ENCODE results near the gene KBTBD4.
"Not testable (repeated sequence)": the region's sequence is repeated elsewhere in the genome, so short reads cannot be mapped to it uniquely, and the experiment has no call there.

KBTBD4 gene

DNA sequence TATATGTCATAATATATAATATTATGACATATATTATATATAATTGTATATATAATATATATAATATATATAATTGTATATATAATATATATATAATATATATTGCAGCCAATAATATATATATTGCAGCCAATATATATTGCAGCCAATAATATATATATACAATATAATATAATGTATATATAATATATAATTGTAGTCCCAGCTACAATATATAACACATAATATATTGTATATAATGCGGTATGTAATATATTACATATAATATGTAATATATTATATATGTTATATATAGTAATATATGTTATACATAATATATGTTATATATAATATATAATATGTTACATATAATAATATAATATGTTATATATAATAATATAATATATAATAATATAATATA lies 20.1 kb downstream of the KBTBD4 start:
- Mint-ChIP-seq H3K27me3 (no peaks in the 10 kb centered on the region), H3K36me3 (no peaks in the 10 kb centered on the region), H3K4me3 (no peak overlapping the region), H3K9me3 (no peaks in the 10 kb centered on the region), H3K27ac (no peak overlapping the region), H3K4me1 (peaks cover 7% of the 10 kb centered on the region)
- ATAC-seq (ENCODE audit: low read depth) (no peak), DNase-seq (ENCODE audit: low spot score in 2 of 2) (no peak)

GRCh38 chr11:47557004-47557403 lies 21.8 kb downstream of the KBTBD4 start:
- H3K4me1 Mint-ChIP-seq: peaks cover 11% of the 10 kb centered on the region
- not testable (repeated sequence) for DNase-seq (ENCODE audit: low spot score in 2 of 2); ATAC-seq (ENCODE audit: low read depth); H3K36me3 Mint-ChIP-seq; H3K9me3 Mint-ChIP-seq; H3K27ac Mint-ChIP-seq; H3K27me3 Mint-ChIP-seq; H3K4me3 Mint-ChIP-seq

GRCh38 chr11:47553406-47553743 lies 25.4 kb downstream of the KBTBD4 start:
- Mint-ChIP-seq H3K27me3 (no peaks in the 10 kb centered on the region), H3K4me1 (peaks cover 23% of the 10 kb centered on the region), H3K9me3 (no peaks in the 10 kb centered on the region), H3K4me3 (peak overlapping the region; percentile 99), H3K27ac (peak overlapping the region; percentile 97), H3K36me3 (peaks cover 3% of the 10 kb centered on the region)
- DNase-seq (ENCODE audit: low spot score in 2 of 2) (no peak), ATAC-seq (ENCODE audit: low read depth) (peak; percentile 16)

GRCh38 chr11:47552566-47553405 lies 26.0 kb downstream of the KBTBD4 start, which contains the start of gene CELF1:
TSS of gene CELF1 (minus strand) at chr11:47553132. CDS start at chr11:47499523, 53,609 bp downstream.
- H3K27ac Mint-ChIP-seq: peak within 1 kb of the TSS; percentile 97
- peak; percentile 92 for ATAC-seq (ENCODE audit: low read depth)
- peaks cover 23% of the 10 kb centered on the region for H3K4me1 Mint-ChIP-seq
- no peaks in the 10 kb centered on the region for H3K27me3 Mint-ChIP-seq
- DNase-seq (ENCODE audit: low spot score in 2 of 2): peak; percentile 89 to 90
- H3K9me3 Mint-ChIP-seq: no peaks in the 10 kb centered on the region
- peaks cover 3% of the 10 kb centered on the region for H3K36me3 Mint-ChIP-seq
- H3K4me3 Mint-ChIP-seq: peak within 1 kb of the TSS; percentile 99

- ATAC-seq (ENCODE audit: low read depth) (no peak), DNase-seq (ENCODE audit: low spot score in 2 of 2) (no peak)
- peaks cover 24% of the 10 kb centered on the region for H3K4me1 Mint-ChIP-seq
- peak overlapping the region; percentile 97 for H3K27ac Mint-ChIP-seq
- H3K9me3 Mint-ChIP-seq: no peaks in the 10 kb centered on the region
- H3K27me3 Mint-ChIP-seq: no peaks in the 10 kb centered on the region
- H3K36me3 Mint-ChIP-seq: peaks cover 4% of the 10 kb centered on the region
- peak overlapping the region; percentile 99 for H3K4me3 Mint-ChIP-seq
These were observed 26.7 kb downstream of the KBTBD4 start for GRCh38 chr11:47552056-47552565.

GRCh38 chr11:47551086-47551485 lies 27.7 kb downstream of the KBTBD4 start:
- peaks cover 25% of the 10 kb centered on the region for H3K4me1 Mint-ChIP-seq
- H3K27me3 Mint-ChIP-seq: no peaks in the 10 kb centered on the region
- ATAC-seq (ENCODE audit: low read depth) (no peak), DNase-seq (ENCODE audit: low spot score in 2 of 2) (no peak)
- H3K27ac Mint-ChIP-seq: peak overlapping the region; percentile 97
- H3K36me3 Mint-ChIP-seq: peaks cover 5% of the 10 kb centered on the region
- no peaks in the 10 kb centered on the region for H3K9me3 Mint-ChIP-seq
- H3K4me3 Mint-ChIP-seq: peak overlapping the region; percentile 99

- Mint-ChIP-seq H3K9me3 (no peaks in the 10 kb centered on the region), H3K36me3 (peaks cover 5% of the 10 kb centered on the region), H3K27me3 (no peaks in the 10 kb centered on the region), H3K4me1 (peaks cover 25% of the 10 kb centered on the region), H3K27ac (peak overlapping the region; percentile 97), H3K4me3 (peak overlapping the region; percentile 57)
- no peak for DNase-seq (ENCODE audit: low spot score in 2 of 2)
- ATAC-seq (ENCODE audit: low read depth): peak; percentile 9
These were observed 28.3 kb downstream of the KBTBD4 start for GRCh38 chr11:47550288-47551047.

DNA sequence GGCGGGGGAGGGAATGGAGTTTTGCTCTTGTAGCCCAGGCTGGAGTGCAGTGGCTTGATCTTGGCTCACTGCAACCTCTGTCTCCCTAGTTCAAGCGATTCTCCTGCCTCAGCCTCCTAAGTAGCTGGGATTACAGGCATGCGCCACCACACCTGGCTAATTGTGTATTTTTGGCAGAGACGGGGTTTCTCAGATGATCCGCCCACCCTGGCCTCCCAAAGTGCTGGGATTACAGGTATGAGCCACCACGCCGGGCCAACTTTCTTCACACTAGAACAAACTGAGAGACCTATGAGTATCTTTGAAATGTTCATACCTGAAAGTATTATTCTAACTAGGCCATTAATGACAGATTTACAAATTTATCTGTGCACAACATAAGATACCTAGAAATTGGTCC lies 32.5 kb downstream of the KBTBD4 start:
- not testable (repeated sequence) for H3K4me3 Mint-ChIP-seq; H3K27me3 Mint-ChIP-seq; H3K27ac Mint-ChIP-seq; H3K36me3 Mint-ChIP-seq; ATAC-seq (ENCODE audit: low read depth); H3K9me3 Mint-ChIP-seq; DNase-seq (ENCODE audit: low spot score in 2 of 2)
- H3K4me1 Mint-ChIP-seq: peaks cover 23% of the 10 kb centered on the region

DNA sequence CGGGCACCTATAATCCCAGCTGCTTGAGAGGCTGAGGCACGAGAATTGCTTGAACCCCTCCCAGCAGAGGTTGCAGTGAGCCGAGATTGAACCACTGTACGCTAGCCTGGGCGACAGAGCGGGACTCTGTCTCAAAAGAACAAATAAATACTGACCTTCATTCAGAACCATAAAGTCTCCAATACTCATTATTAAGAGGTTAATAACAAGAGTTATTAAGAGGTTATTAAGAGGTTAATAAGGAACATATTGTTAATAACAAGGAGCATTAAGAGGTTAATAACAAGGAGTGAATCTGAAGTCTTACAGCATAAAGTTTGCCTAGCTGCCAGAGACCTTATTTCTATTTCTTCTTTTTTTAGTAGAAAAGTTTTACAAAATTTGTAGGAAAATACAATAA lies 33.5 kb downstream of the KBTBD4 start:
- peaks cover 28% of the 10 kb centered on the region for H3K4me1 Mint-ChIP-seq
- H3K4me3 Mint-ChIP-seq: no peak overlapping the region
- H3K27me3 Mint-ChIP-seq: no peaks in the 10 kb centered on the region
- peaks cover 7% of the 10 kb centered on the region for H3K36me3 Mint-ChIP-seq
- ATAC-seq (ENCODE audit: low read depth) (no peak), DNase-seq (ENCODE audit: low spot score in 2 of 2) (no peak)
- no peak overlapping the region for H3K27ac Mint-ChIP-seq
- no peaks in the 10 kb centered on the region for H3K9me3 Mint-ChIP-seq

DNA sequence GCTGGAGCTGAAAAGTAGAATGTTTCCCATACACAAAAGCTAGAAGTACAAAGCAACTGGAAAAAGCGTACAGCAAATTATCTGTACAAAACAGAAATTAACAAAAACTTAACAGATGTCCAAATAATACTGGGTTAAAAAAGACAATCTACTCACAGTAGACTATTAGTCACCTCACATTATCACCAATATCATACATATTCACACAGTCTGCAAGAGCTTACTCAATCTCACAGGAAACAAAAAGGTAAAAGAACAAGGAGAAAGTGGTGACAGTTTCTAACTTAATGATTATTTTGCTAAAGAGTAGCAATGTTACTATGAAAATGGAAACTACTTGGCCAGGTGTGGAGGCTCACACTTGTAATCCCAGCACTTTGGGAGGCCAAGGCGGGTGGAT lies 37.7 kb downstream of the KBTBD4 start:
- no peak for DNase-seq (ENCODE audit: low spot score in 2 of 2)
- peaks cover 30% of the 10 kb centered on the region for H3K4me1 Mint-ChIP-seq
- no peaks in the 10 kb centered on the region for H3K27me3 Mint-ChIP-seq
- no peak overlapping the region for H3K4me3 Mint-ChIP-seq
- H3K36me3 Mint-ChIP-seq: peaks cover 8% of the 10 kb centered on the region
- ATAC-seq (ENCODE audit: low read depth): no peak
- peak overlapping the region; percentile 62 for H3K27ac Mint-ChIP-seq
- peaks cover 1% of the 10 kb centered on the region for H3K9me3 Mint-ChIP-seq

- no peak for DNase-seq (ENCODE audit: low spot score in 2 of 2)
- Mint-ChIP-seq H3K4me1 (peaks cover 30% of the 10 kb centered on the region), H3K36me3 (peaks cover 10% of the 10 kb centered on the region), H3K4me3 (no peak overlapping the region), H3K27me3 (no peaks in the 10 kb centered on the region), H3K9me3 (peaks cover 1% of the 10 kb centered on the region), H3K27ac (peak overlapping the region; percentile 8)
- no peak for ATAC-seq (ENCODE audit: low read depth)
These were observed 39.1 kb downstream of the KBTBD4 start for GRCh38 chr11:47539681-47540039.

- peaks cover 25% of the 10 kb centered on the region for H3K4me1 Mint-ChIP-seq
- DNase-seq (ENCODE audit: low spot score in 2 of 2): no peak
- H3K27me3 Mint-ChIP-seq: no peaks in the 10 kb centered on the region
- H3K27ac Mint-ChIP-seq: peak overlapping the region; percentile 67
- H3K9me3 Mint-ChIP-seq: peaks cover 1% of the 10 kb centered on the region
- ATAC-seq (ENCODE audit: low read depth): no peak
- H3K4me3 Mint-ChIP-seq: no peak overlapping the region
- peaks cover 10% of the 10 kb centered on the region for H3K36me3 Mint-ChIP-seq
These were observed 39.8 kb downstream of the KBTBD4 start for GRCh38 chr11:47538741-47539565.

GRCh38 chr11:47536915-47537314 lies 41.9 kb downstream of the KBTBD4 start:
- H3K9me3 Mint-ChIP-seq: peaks cover 1% of the 10 kb centered on the region
- no peak overlapping the region for H3K27ac Mint-ChIP-seq
- DNase-seq (ENCODE audit: low spot score in 2 of 2): no peak
- H3K27me3 Mint-ChIP-seq: no peaks in the 10 kb centered on the region
- no peak for ATAC-seq (ENCODE audit: low read depth)
- peaks cover 19% of the 10 kb centered on the region for H3K4me1 Mint-ChIP-seq
- peaks cover 10% of the 10 kb centered on the region for H3K36me3 Mint-ChIP-seq
- no peak overlapping the region for H3K4me3 Mint-ChIP-seq
